Vagina (tissue), 2 donors: ENCODE results near the gene RAB28.

Source experiments
- POLR2A ChIP-seq, 2 donors: fragments of 450-650 bp; IDR thresholded peaks; one replicate each; pipeline ENCODE4 v1.6.1; 2017; ENCODE audit warnings: antibody characterized with exemption in 2 of 2, mild to moderate bottlenecking in 2 of 2, moderate library complexity in 2 of 2
- POLR2AphosphoS5 ChIP-seq, 2 donors: sonication (generic); formaldehyde crosslinking; IDR thresholded peaks; one replicate each; pipeline ENCODE4 v1.9.0; 2017; ENCODE audit warnings: antibody characterized with exemption in 2 of 2, mild to moderate bottlenecking in 2 of 2, low read depth in 1 of 2; ENCODE audit not compliant: insufficient read depth in 1 of 2

DNA sequence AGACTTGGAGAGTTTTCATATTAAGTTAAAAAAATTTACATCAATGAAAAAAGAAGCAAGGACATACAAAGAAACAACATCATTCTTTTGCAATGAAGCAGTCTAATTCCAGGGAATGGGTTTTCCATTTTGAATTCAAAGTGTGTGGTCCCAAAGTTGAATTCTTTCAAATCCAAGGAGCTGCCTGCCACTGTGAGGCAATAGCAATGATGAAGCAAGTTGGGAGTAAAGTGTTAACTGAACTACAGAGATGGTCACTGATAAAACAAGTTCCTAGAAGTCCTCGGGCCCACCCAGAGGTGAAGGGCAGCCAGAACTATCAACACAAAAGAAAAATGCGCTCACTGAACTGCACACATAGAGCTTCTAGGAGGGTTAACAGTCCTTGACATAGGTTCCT, 115.9 kb downstream of the RAB28 start:
- TF ChIP-seq POLR2AphosphoS5 (IDR thresholded peaks at IDR 0.05; ENCODE audit: insufficient read depth in 1 of 2, low read depth in 1 of 2): no peak
- no peak for TF ChIP-seq POLR2A (IDR thresholded peaks at IDR 0.05)
